OCI-LY7 (cell line): ENCODE data around the gene CCDC141. TPM values are rescaled to one million over a fixed set of nuclear protein-coding genes. Genes with fewer than 3 reads are reported as not detected.
A peak's percentile ranks its signal among the peaks of the same experiment; 100 is the strongest.

Experiments
- Bru-seq: library from RNA; stranded (reverse); fragments of 400-500 nt; gene quantifications from one replicate; lab custom pipeline; 2021; lab: Mats Ljungman, UMichigan
- BruChase-seq, 2 experiments: library from RNA; stranded (reverse); fragments of 400-500 nt; gene quantifications; one replicate each; lab custom pipeline; 2021; lab: Mats Ljungman, UMichigan
- BruUV-seq: library from RNA; stranded (reverse); fragments of 400-500 nt; replicated peaks from 2 replicates; lab custom pipeline; 2021; lab: Mats Ljungman, UMichigan
- CTCF ChIA-PET: fragments of 300-600 bp; sonication (Branson Sonifier 250); formaldehyde crosslinking; loops from one replicate; lab custom pipeline; 2022; ENCODE audit warnings: antibody characterized with exemption; ENCODE audit not compliant: unreplicated experiment; lab: Charles Lee
- POLR2A ChIA-PET: fragments of 300-600 bp; sonication (Branson Sonifier 250); formaldehyde crosslinking; loops from one replicate; lab custom pipeline; 2022; ENCODE audit warnings: antibody characterized with exemption; lab: Charles Lee
- DNase-seq: peaks from one replicate; pipeline ENCODE4 v3.0.0-alpha.2; 2015; ENCODE audit warnings: low spot score
- H2AFZ ChIP-seq: fragments of 200-600 bp; sonication (generic), shearing (Covaris generic); 2 replicates; pipeline ENCODE4 v1.6.1; 2014; ENCODE audit warnings: mild to moderate bottlenecking, antibody characterized with exemption, low read length, moderate library complexity
- H3K27ac ChIP-seq: fragments of 200-600 bp; sonication (generic); 2 replicates; pipeline ENCODE4 v1.5.1; 2014; ENCODE audit warnings: mixed run types, low read depth, mild to moderate bottlenecking, moderate library complexity, low read length, inconsistent platforms; ENCODE audit not compliant: poor library complexity, severe bottlenecking
- H3K36me3 ChIP-seq: fragments of 200-600 bp; sonication (generic); 2 replicates; pipeline ENCODE4 v1.6.1; 2014; ENCODE audit warnings: mild to moderate bottlenecking, antibody characterized with exemption, low read length, moderate library complexity, mixed read lengths; ENCODE audit not compliant: insufficient read depth
- H3K4me1 ChIP-seq: fragments of 200-600 bp; sonication (generic); 2 replicates; pipeline ENCODE4 v1.5.1; 2014; ENCODE audit warnings: mild to moderate bottlenecking, low read length; ENCODE audit not compliant: insufficient read depth, poor library complexity, severe bottlenecking
- H3K4me2 ChIP-seq: fragments of 200-600 bp; sonication (generic); 2 replicates; pipeline ENCODE4 v1.6.1; 2014; ENCODE audit warnings: mild to moderate bottlenecking, low read length
- H3K4me3 ChIP-seq: fragments of 200-600 bp; sonication (generic); 2 replicates; pipeline ENCODE4 v1.5.1; 2014; ENCODE audit warnings: mild to moderate bottlenecking, low read depth, low read length; ENCODE audit not compliant: poor library complexity, severe bottlenecking
- H3K79me2 ChIP-seq: fragments of 200-600 bp; sonication (generic); 2 replicates; pipeline ENCODE4 v1.6.1; 2016; ENCODE audit warnings: low read depth, mild to moderate bottlenecking, low read length, moderate library complexity, mixed read lengths; ENCODE audit not compliant: insufficient read depth
- H3K9me2 ChIP-seq: fragments of 200-600 bp; sonication (generic); 2 replicates; pipeline ENCODE4 v1.6.1; 2016; ENCODE audit warnings: mild to moderate bottlenecking, low read length, mixed read lengths; ENCODE audit not compliant: insufficient read depth
- H3K9me3 ChIP-seq: fragments of 200-600 bp; sonication (generic); 2 replicates; pipeline ENCODE4 v1.6.1; 2014; ENCODE audit warnings: mild to moderate bottlenecking, mixed run types, low read length, mixed read lengths
- H4K20me1 ChIP-seq: fragments of 200-600 bp; sonication (generic); 2 replicates; pipeline ENCODE4 v1.6.1; 2014; ENCODE audit warnings: mild to moderate bottlenecking, antibody characterized with exemption, low read length, moderate library complexity, mixed read lengths; ENCODE audit not compliant: insufficient read depth
- CTCF ChIP-seq: fragments of 200-600 bp; sonication (generic); conservative IDR thresholded peaks from 2 replicates; pipeline ENCODE4 v1.5.1; 2014; ENCODE audit warnings: mild to moderate bottlenecking, antibody characterized with exemption, low read length, moderate library complexity, mixed read lengths
- EZH2phosphoT487 ChIP-seq: fragments of 200-600 bp; sonication (generic); IDR thresholded peaks from 2 replicates; pipeline ENCODE4 v1.6.1; 2018; ENCODE audit warnings: low read depth, borderline replicate concordance, mild to moderate bottlenecking, mixed run types, antibody characterized with exemption, low read length, moderate library complexity, mixed read lengths
- intact Hi-C: fragments of 100-400 bp; cut with micrococcal nuclease; formaldehyde crosslinking; loops from one replicate; pipeline ENCODE4 v1.10.0; 2022; ENCODE audit not compliant: unreplicated experiment
- long read RNA-seq: library from polyadenylated mRNA; stranded (forward); transcript quantifications from one replicate; pipeline ENCODE4 v2.0.0, GENCODE V29; 2022
- total RNA-seq, 2 experiments: library from RNA; depleted of rRNA in 1 of 2; stranded (reverse); fragments of >200 nt in 1 of 2; shearing (Covaris generic) in 1 of 2; gene quantifications; 2 replicates each; pipeline ENCODE4 v1.2.3, GENCODE V29; 2014 to 2022

Gene CCDC141, protein sequence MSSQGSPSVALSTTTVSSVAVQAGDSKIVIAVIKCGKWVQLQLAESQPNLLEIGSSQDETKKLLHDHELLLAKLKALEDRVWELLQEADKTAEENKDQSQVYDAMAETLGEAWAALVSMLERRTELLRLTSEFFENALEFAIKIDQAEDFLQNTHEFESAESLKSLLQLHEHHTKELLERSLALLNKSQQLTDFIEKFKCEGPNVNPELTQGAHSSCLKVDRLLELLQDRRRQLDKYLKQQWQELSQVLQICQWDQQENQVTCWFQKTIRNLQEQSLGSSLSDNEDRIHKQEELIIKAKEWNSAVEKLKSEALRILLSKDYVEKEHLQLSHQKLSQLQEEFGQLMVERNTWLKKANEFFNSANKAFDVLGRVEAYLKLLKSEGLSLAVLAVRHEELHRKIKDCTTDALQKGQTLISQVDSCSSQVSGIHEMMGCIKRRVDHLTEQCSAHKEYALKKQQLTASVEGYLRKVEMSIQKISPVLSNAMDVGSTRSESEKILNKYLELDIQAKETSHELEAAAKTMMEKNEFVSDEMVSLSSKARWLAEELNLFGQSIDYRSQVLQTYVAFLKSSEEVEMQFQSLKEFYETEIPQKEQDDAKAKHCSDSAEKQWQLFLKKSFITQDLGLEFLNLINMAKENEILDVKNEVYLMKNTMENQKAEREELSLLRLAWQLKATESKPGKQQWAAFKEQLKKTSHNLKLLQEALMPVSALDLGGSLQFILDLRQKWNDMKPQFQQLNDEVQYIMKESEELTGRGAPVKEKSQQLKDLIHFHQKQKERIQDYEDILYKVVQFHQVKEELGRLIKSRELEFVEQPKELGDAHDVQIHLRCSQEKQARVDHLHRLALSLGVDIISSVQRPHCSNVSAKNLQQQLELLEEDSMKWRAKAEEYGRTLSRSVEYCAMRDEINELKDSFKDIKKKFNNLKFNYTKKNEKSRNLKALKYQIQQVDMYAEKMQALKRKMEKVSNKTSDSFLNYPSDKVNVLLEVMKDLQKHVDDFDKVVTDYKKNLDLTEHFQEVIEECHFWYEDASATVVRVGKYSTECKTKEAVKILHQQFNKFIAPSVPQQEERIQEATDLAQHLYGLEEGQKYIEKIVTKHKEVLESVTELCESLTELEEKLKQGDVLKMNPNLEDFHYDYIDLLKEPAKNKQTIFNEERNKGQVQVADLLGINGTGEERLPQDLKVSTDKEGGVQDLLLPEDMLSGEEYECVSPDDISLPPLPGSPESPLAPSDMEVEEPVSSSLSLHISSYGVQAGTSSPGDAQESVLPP (N-terminal part only)
- total RNA-seq (2014; rRNA removed; shearing (Covaris generic)) = 0.15 TPM in 1 of 2 replicates, not detected in the other
- total RNA-seq (2022) = 0.07 and 0.32 TPM in 2 replicates
- percentile 14 among the genes with signal in this experiment for Bru-seq, nascent RNA
- percentile 6 among the genes with signal in this experiment for BruChase-seq, experiment 1, labeled RNA remaining after a 6-hour chase
- BruChase-seq, experiment 2, labeled RNA remaining after a 2-hour chase = percentile 7 among the genes with signal in this experiment
- long read RNA-seq = 0 reads

DNA sequence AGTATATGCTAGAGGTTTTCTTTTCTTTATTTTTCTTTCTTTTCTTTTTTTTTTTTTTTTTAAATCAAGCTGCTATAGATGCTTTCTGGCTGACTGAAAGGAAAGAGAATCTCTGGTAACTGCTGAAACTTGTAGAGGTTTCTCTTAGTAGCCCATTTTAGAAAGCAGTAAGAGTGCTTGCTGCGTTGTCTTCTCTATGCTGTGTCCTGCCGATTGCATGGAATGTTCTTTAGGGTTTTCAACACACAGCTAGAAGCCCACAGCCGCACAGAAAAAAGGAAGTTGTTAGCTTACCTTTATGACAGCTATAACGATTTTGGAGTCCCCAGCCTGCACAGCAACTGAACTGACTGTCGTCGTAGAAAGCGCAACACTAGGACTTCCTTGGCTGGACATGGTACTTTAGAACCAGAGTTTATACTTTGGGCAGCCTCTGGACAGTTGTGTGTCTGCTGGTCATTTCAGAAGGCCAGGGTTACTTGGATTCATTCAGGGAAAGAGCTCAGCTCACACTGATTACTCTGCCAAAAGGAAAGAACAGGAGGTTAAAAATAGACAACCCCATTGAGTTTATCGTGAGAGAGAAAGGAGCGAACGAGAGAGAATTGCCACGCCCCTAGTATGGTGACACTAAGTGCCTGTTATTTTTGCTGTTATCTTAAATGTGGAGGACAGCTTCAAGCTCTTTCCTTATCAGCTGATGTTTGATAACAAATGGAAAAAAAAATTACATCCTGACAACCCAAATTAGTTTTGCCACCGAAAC, at the start of gene CCDC141:
Gene CCDC141, minus strand, starts transcription at position 592 of the 766 bp plus-strand sequence. Its CDS starts 196 bp downstream, at position 396.
- BruUV-seq = no TSS peak
- peak within 1 kb of the TSS; percentile 30 for H3K4me2 ChIP-seq

More for the DNA sequence above, at the start of gene CCDC141:
- Histone ChIP-seq H3K4me1 (peaks cover 46% of the 10 kb centered on the region), H4K20me1 (no peaks in the 10 kb centered on the region), H3K9me3 (peaks cover 10% of the 10 kb centered on the region; the same call in 1 of the 2 replicates), H3K79me2 (no peaks in the 10 kb centered on the region), H3K27ac (no peak within 1 kb of the TSS), H2AFZ (peak within 1 kb of the TSS; percentile 76; the same call in 1 of the 2 replicates), H3K36me3 (no peaks in the 10 kb centered on the region), H3K4me3 (no peak within 1 kb of the TSS), H3K9me2 (no peaks in the 10 kb centered on the region)
- POLR2A ChIA-PET = interaction anchor here (0.6 to 4.6 kb wide), 15 partner anchors 8 to 1931 kb away, joined by 3 to 26 read pairs (median 4); no protein-coding TSS in a partner anchor
- CTCF ChIA-PET = interaction anchor here (0.9 kb wide), 1 partner anchor 19 kb away, joined by 3 read pairs; no protein-coding TSS in a partner anchor
- DNase-seq = peak; percentile 24
- intact Hi-C loops = no loop called here
- TF ChIP-seq CTCF (no peak), EZH2phosphoT487 (no peak)
